HG03439 (cell line): ENCODE data around the gene OR12D2.
"Not testable (repeated sequence)": the region's sequence is repeated elsewhere in the genome, so short reads cannot be mapped to it uniquely, and the experiment has no call there.

Source experiments
- ATAC-seq: cut with Tn5 transposase; IDR thresholded peaks from one replicate; pipeline ENCODE4 v1.9.1; 2021; ENCODE audit warnings: mild to moderate bottlenecking, moderate library complexity; ENCODE audit not compliant: unreplicated experiment

OR12D2 gene, protein sequence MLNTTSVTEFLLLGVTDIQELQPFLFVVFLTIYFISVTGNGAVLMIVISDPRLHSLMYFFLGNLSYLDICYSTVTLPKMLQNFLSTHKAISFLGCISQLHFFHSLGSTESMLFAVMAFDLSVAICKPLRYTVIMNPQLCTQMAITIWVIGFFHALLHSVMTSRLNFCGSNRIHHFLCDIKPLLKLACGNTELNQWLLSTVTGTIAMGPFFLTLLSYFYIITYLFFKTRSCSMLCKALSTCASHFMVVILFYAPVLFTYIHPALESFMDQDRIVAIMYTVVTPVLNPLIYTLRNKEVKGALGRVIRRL

DNA sequence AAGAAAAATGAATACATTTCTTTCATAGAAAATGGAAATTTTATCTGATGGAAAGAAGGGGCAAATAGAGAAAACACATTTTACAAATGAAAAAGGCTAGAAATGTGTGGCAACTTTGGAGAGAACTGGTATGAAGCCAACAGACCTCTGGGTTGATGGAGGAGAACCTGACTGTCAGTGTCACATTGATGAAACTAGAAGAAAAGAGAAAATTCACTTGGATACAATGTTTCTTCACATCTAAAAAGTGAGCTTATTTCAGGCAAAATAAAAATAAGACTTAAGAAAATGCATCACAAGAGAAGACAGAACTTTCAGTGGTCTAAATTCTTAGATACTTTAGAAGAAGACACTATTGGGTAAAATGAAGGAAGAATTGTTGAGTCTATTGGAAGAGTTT, at the start of gene OR12D2:
OR12D2 (plus strand) TSS at position 301 of the 400 bp plus-strand sequence. CDS start 1,069 bp downstream, outside the sequence.
- no peak for ATAC-seq

DNA sequence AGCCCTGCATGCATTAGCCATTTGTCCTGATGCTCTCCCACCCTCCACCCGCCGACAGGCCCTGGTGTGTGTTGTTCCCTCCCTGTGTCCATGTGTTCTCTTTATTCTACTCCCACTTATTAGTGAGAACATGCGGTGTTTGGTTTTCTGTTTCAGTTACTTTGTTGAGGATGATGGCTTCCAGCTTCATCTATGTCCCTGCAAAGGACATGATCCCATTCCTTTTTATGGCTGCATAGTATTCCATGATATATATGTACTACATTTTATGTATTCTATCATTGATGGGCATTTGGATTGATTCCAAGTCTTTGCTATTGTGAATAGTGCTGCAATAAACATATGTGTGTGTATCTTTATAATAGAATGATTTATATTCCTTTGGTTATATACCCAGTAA, 46.1 kb upstream of the OR12D2 start:
- ATAC-seq = not testable (repeated sequence)

DNA sequence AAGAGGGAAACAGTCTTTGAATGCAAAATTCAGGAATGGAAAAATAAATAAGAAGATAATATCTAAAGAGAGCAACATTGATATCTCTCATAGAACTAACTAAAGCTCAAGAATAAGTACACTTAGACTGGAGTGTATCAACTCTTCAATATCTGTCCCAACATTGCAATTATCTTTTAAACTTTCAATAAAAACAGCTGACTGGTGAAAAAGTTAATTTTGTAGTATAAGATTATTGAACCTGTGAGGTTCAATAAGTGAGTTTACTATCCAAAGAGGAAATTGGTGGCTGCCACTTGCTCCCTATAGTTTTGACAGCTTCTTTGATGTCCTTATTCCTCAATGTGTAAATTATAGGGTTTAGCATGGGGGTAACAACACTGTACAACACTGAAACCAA, 40.5 kb upstream of the OR12D2 start:
- no peak for ATAC-seq

DNA sequence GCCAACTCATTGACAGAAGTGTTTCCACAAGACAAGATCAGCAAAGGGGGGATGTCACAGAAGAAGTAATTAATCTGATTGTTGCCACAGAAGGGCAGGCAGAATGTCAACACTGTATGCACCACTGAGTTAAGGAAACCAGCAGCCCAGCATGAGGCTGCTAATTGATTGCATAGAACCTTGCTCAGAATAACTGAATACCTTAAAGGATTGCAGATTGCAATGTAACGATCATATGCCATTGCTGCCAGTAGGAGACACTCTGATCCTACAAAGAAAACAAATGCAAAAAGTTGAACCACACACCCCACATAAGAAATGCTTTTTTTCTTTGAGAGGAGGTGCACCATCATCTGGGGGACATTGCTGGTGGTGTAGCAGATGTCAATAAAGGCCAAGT, 39.8 kb upstream of the OR12D2 start:
- no peak for ATAC-seq

DNA sequence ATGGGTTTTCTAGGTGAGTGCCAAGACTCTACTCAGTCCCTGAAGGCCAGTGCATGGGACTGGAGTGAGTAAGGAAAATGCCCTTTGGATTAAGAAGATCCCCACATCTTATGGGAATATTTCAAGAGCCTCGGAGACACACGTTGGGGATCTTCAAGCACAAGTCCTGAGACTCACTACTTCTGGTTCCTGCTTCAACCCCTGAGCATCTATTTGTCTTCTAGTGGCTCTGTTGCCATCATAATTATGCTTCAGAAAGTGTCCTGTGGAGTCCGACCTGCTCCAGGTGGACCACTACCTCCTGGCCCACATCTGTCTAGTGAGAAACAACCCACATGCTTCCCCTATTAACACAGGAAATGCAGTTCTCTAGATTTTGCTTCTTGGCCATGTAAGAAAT, 26.7 kb upstream of the OR12D2 start, which contains the start of gene OR5V1:
OR5V1 (minus strand) TSS at position 101 of the 400 bp plus-strand sequence. CDS start 12,670 bp downstream, outside the sequence.
- no peak for ATAC-seq

DNA sequence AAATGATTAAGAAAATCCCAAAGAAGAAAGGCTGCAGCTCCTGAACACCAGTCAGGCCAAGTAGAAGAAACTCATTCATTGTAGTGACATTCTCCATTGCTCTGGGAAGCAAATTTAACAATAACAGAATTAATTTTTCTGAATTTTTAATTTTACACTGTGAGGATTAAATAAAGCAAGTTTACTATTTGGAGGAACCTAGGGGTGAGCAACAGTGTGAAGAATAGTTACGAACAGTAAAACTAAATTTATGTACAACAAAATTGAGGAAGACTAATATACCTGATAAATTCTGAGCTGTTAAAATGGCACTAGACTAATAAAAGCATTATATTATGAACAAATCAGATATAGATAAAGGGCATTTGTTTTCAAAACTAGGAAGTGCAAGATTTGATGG, 20.2 kb upstream of the OR12D2 start, which contains the start of gene OR12D3:
OR12D3 (minus strand) TSS at position 101 of the 400 bp plus-strand sequence; CDS start at position 97, 4 bp downstream.
- ATAC-seq = no peak

DNA sequence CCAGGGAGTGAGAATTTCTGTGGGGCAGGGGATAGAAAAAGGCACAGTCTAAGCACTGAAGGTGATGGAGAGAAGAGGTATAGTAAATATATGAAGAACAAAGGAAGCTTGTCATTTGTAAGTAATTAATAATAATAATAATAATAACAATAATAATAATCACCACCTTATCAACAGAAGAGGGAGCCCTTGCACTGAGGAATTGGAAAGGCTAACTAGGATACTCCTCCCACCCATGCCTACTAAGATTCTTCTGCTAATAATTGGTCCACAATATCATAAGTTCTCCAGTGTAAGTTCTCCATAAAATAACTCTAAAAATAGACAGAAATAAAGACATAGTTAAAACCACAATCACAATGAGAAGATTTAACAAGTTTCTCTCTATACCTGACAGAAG, 19.4 kb upstream of the OR12D2 start:
- ATAC-seq = no peak

DNA sequence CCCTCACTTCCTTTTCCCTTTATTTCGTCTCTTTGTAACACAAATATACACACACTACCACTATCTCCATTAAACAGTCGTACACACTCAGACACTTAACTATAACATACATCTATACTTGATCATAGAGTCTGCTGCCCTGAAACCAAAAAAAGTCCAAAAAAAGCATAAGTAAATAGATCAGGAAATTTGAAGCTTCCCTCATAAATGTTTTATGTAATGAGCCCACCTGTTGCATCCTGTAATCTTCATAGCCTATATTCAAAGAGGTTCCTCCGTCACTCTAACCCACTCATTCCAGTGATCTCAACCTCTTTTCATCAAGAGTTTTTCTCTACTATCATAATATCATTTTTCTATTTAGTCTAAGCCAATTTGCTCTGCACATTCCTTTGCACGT, 6.9 kb upstream of the OR12D2 start:
- no peak for ATAC-seq

DNA sequence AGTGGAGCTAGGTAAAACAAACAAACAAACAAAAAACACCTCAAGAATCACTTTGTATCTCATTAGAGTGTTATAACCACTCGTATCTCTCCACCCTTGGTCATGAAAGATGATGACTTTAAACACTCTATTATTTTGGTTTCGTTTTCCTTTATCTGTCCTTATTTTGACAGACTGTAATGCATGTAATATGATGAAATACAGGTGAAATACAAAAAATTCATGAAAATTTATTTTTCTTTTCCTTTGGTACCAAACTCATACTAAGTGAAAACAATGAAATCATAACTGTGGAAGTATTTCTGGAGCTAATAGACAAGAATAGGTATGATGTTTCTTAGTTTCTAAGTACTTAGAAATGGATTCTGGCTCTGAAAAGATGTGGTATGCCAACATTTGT, 4.1 kb downstream of the OR12D2 start:
- ATAC-seq = no peak

DNA sequence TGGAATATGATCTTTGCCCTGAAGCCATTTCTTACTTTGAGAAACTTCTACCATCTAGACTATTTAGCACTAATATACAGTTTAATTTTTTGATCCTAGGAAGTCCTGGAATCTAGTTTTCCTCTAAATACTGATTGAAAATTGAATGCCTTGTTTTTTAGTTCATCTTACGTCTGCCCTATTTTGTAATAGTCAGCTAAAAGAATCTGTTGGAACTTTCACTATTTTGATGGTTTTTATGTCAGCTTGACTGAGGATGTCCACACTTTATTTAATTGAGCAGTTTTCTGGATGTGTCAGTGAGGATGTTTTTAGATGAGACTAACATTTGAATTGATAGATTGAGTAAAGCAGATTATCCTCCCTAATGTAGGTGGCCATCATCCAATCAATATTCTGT, 8.4 kb downstream of the OR12D2 start:
- no peak for ATAC-seq

DNA sequence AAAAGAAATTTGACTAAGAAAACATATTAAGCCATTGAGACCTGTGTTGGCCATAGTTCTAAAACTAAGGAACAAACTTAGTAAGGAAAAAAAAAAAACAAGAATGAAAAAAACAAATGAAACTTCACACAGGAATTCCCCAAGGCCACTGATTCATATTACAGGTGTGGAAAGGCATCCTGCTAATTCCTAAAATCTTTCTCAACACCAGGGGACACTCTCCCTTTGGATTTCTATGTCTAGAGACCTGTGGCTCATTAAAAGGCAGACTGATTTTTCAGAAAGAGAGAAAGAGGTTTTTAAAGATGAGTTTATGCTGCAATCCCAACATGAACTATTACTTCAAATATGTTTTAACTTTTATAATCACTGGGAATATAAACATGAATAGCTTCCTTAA, 19.2 kb downstream of the OR12D2 start, which contains the start of gene OR12D1:
OR12D1 (plus strand) TSS at position 341 of the 400 bp plus-strand sequence.
- ATAC-seq = no peak

DNA sequence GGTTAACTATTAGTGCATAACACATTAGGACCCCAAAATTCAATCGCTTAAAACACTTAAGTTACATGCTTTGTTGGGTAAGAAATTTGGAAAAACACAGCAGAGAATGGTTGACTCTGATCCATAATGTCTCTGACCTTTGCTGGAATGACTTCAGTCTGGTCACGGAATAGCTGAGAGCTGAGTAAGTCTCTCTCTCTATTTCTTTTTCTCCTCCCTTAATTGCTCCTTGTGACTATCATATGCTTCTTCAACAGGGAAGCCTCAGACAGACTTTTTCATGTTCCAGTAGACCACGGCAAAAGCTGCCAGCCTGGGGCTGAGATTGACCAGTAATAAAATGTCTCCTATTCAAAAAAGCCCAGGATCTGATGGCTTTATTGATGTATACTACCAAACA, 24.1 kb downstream of the OR12D2 start:
- ATAC-seq = no peak

DNA sequence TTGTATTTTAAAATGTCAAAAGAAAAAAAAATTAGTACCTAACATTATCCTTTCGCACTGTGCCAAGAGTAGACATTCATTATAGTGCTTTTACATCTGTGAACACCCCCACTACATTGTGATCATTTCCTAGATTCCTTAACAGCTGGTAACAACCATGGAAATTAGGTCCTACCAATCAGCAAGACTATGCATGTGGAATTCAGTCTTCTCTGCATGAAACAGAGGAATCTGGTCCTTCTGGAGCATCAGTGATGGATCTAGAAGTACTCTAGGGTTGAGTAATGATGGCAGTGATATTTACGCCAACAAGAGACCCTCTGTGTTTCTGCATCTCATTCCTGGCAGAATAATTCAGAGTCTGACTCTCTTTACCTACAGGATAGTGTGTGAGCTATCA, 28.7 kb downstream of the OR12D2 start:
- ATAC-seq = no peak

DNA sequence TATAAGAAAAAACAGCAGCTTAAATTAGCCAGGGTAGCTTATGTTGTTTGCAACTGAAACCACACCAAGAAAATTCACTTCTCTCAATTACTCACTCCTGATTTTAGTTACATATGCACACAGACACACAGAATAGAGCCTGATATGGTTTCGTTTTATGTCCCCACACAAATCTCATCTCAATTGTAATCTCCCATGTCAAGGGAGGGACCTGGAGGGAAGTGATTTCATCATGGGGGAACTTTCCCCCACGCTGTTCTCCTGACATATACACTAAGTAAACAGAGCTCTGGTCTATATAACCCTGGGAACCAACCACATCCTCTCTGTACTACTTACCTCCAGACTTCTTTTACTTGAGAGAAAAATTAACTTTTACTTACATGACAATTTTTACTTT, 29.1 kb downstream of the OR12D2 start:
- no peak for ATAC-seq

DNA sequence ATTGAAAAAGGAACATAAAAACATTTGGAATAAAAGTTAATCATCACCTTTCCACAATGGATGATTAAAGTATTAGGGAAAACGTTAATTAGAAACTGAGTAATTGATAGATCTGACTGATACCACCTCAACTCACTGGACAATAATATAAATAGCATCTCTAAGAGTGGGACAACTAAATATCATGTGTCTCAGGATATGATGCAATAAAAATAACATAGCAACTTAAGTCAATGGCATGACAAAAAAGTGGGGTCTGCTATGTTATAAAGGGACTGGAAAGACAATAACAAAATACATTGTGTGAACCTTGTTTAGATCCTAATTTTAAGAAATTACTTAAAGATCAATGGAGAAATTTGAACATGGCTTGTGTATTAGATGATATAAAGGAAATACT, 29.6 kb downstream of the OR12D2 start:
- ATAC-seq = no peak

DNA sequence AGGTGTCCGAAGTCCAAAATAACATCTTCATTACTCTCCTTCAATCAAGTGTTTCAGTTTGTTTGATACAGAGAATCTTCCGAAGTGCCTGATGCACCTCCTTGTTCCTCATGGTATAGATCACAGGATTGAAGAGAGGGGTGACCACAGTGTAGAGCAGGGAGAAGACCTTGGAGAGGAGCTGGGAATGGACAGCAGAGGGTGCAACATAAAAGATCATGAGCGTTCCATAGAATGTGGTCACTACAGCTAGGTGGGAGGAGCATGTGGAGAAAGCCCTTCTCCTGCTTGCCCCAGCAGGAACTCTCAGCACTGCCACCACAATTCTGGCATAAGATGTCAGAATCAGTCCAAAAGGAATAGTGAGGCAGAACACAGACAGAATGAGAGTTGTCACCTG, 31.2 kb downstream of the OR12D2 start:
- ATAC-seq = no peak

DNA sequence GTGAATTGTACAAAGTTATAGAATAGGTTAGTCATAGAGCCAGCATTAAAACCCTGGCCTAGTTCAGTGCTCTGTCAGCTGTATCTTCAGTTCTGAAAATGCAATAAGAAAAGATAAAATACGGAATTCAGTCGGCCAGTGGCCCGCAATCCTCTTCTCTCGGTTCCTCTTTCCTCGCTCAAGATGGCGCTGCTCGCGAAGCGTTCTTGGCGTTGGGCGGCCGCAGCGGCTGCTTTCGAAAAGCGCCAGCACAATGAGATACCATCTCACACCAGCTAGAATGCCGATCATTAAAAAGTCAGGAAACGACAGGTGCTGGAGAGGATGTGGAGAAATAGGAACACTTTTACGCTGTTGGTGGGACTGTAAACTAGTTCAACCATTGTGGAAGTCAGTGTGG, 41.3 kb downstream of the OR12D2 start:
- not testable (repeated sequence) for ATAC-seq

DNA sequence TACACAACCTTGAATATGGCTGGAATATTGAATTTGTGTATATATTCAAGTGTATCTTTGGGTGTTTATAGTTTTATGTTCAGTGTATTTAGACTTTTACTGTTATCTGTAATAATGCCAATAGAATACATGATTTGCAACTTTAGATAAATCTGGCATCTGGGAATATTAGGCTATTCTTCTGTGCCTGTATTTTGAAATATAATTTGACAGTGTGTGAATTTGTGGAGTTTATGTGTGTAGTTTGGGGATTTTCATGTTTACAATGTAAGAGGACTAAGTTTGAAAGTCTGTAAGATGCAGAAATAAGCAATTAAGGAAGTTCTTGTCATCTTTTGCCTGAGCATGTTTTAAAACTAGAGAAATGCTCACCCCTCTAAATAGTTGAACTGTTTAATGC, 43.6 kb downstream of the OR12D2 start, which contains the start of gene OR10C1:
OR10C1 (plus strand) TSS at position 301 of the 400 bp plus-strand sequence. CDS start 710 bp downstream, outside the sequence.
- no peak for ATAC-seq

DNA sequence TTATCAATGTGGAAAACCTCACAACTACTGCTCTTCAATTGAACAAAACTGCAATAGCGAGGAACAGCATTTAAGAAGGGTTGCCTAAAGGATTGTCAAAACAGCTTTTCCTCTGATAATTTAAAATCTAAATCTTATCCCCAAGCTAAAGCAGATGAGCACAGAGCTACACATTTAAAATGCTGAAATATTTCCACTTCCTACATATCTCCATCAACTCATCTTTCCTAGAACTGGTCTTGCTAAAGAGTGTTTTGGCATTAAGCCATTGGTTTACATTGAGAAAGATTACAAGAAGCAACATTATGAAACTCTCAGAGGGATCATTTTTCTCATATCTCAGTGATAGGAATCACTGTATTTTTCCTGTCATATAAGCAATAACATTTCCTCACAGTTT, 47.3 kb downstream of the OR12D2 start:
- ATAC-seq = no peak

DNA sequence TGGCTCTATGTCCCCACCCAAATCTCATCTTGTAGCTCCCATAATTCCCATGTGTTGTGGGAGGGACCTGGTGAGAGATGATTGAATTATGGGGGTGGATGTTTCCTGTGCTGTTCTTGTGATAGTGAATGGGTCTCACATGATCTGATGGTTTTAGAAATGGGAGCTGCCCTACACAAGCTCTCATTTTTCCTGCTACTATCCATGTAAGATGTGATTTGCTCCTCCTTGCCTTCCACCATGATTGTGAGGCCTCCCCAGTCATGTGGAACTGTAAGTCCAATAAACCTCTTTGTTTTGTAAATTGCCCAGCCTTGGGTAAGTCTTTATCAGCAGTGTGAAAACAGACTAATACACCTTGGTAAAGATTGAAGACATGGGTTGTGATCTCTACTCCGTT, 48.6 kb downstream of the OR12D2 start:
- ATAC-seq = not testable (repeated sequence)
